Activated naive CD4-positive, alpha-beta T cell treated with anti-CD3 and anti-CD28 coated beads, Interleukin-2, amount 50 U/mL, for 72 hours (primary cell): ENCODE measurements around the gene KCNMA1. TPM values are rescaled to one million over a fixed set of nuclear protein-coding genes. Genes with fewer than 3 reads are reported as not detected.
"Not testable (repeated sequence)": the region's sequence is repeated elsewhere in the genome, so short reads cannot be mapped to it uniquely, and the experiment has no call there.

ENCODE experiments used
- ATAC-seq, 2 donors: fragments of 150-1000 bp; cut with Tn5 transposase; 2 replicates each; pipeline ENCODE4 v1.10.0; 2021; ENCODE audit warnings: mild to moderate bottlenecking in 2 of 2, moderate library complexity in 2 of 2
- DNase-seq, 2 donors: peaks; one replicate each; pipeline ENCODE4 v3.0.0; 2021 to 2022; ENCODE audit warnings: low spot score in 2 of 2
- H3K27ac Mint-ChIP-seq, 2 donors: one replicate each; pipeline ENCODE4 v1.8.0; 2022; ENCODE audit warnings: mild to moderate bottlenecking in 2 of 2, mixed read lengths in 2 of 2
- H3K36me3 Mint-ChIP-seq, 2 donors: one replicate each; pipeline ENCODE4 v1.8.0; 2022; ENCODE audit warnings: mixed read lengths in 2 of 2
- H3K9me3 Mint-ChIP-seq, 2 donors: one replicate each; pipeline ENCODE4 v1.8.0; 2022; ENCODE audit warnings: mixed read lengths in 2 of 2
- total RNA-seq, 2 donors: library from RNA; stranded (reverse); gene quantifications; one replicate each; pipeline ENCODE4 v1.2.3, GENCODE V29; 2022

Gene KCNMA1
- total RNA-seq, 2 donors from 2014 or later = not detected

DNA sequence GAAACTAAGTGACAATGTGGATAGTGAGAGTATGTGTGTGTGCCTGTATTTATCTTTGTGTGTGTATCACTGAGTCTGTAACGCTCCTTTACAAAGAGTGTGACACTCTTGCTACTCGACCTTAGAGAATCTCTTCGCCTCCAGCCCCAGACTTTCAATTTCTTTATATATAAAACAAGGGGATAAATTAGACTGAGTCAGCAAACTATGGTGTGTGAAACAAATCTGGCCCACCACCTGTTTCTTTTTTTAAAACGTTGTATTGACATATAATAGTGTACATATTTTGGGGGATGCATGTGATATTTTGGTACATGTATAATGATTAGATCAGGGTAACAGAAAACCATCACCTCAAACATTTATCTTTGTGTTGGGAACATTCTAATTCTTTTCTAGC is 240.5 kb downstream of the KCNMA1 start:
- ATAC-seq = no peak
- Mint-ChIP-seq H3K36me3 (no peaks in the 10 kb centered on the region), H3K9me3 (no peaks in the 10 kb centered on the region)

DNA sequence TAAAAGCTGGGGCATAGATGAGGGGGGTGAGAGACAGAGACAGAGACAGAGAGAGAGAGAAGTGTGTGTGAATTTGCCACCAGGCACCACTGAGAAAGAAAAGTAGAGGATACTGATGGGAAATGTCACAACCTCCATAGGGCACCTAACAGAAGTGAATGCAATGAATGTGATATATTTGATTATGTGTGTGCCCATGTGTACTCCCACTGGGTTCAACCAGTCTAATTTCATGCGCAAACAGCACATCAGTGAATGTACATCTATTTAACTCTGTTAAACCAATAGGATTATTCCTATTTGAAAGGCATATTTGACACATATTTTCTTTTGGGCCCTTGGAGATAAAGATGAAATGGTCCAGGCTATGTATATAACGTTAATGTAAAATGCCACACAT is 241.3 kb downstream of the KCNMA1 start:
- Mint-ChIP-seq H3K27ac (no peak overlapping the region), H3K36me3 (no peaks in the 10 kb centered on the region), H3K9me3 (no peaks in the 10 kb centered on the region)
- DNase-seq (no peak), ATAC-seq (no peak)

More for the DNA sequence above, 240.5 kb downstream of the KCNMA1 start:
- no peak overlapping the region for H3K27ac Mint-ChIP-seq
- DNase-seq = no peak

DNA sequence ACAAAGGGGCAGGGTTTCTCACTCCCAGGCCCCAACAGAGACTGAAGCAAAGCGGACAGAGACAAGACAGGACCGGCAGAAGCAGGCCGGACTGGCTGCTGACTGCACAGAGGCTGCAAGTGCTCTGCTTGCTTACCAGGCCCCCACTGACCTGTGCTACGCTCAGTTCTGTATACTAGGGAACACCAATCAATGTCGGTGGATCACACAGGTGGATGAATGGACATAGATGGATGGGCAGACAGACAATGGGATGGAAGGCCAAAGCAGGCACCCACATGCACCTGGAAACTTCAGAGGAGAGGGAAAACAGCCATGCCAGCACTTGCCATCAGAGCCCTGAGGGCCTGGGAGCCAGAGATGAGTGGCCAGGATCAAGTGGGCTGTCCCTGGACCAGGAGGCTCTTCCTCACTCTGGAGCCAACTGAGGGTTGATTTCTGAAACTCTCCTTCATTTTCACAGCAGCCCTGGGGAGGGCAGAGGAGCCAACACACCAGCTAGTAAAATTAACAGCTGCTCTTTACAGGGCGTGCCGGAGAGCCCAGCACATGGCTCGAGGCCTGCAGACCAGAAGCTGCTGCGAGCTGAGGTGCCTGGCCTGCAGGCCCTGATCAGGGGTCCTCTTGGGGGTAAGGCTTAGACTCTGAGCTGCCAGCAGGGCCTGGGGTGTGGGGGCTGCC is 243.6 kb downstream of the KCNMA1 start:
- Mint-ChIP-seq H3K9me3 (no peaks in the 10 kb centered on the region), H3K27ac (no peak overlapping the region)
- DNase-seq = no peak

DNA sequence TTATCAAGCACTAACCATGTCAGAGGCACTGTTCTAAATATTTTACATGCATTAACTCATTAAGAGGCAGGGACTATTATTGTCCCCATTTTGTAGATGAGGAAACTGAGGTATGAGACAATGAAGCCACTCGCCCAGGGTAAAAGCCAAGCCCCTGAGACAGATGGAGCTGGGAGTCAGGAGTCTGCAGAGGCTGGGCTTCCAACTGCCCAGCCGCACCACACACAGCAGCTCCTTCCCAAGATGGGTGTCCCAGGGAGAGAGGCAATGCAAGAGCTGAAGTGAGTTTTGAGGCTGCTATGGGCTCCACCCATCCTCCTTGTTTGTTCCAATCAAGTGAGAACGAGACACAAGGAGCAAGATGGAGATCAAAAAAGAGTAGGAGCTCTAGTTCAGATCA is 244.2 kb downstream of the KCNMA1 start:
- no peak for DNase-seq
- Mint-ChIP-seq H3K36me3 (no peaks in the 10 kb centered on the region), H3K27ac (no peak overlapping the region), H3K9me3 (no peaks in the 10 kb centered on the region)
- ATAC-seq = no peak

More for the DNA sequence above, 243.6 kb downstream of the KCNMA1 start:
- ATAC-seq = no peak
- H3K36me3 Mint-ChIP-seq = no peaks in the 10 kb centered on the region

DNA sequence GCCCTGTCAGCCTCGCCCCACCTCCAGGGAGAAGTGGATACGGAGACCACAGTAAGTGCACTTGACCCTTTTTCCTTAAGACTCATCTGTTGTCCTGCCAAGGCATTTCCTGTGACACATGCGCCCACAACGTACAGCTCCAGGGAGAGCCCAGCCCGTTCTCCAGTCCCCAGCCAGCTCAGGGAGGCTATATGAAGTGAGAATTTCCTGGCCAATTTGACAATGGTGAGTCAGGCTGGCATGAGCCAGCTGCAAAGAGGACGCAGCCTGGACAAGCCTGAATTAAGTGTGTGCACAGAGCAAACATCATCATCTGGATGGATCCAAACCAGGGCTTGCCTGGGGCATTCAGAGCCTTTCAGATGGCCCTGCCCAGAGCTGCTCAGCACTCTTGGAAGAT is 244.8 kb downstream of the KCNMA1 start:
- Mint-ChIP-seq H3K36me3 (no peaks in the 10 kb centered on the region), H3K27ac (no peak overlapping the region), H3K9me3 (no peaks in the 10 kb centered on the region)
- DNase-seq = no peak
- ATAC-seq = no peak

DNA sequence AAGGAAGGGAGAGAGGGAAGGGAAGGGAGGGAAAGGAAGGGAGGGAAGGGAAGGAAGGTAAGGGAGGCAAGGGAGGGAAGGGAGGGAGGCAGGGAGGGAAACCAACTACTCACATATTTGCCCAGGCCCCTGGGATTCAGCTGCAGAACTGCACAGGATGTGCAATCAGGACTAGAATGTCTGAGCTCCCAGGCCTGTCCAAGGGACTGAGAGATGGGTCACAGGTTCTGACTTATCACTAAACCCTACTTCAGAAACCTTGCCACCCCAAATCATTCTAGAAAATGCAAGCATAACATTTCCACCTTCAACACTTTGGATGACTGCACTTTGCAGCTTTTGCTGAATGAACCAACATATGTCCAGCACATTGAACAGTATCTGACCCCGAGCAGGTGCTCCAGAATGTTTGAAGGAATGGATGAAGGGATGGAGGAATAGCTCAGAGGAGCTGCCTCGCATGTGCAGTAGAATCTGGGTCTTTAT is 245.3 kb downstream of the KCNMA1 start:
- H3K9me3 Mint-ChIP-seq = no peaks in the 10 kb centered on the region
- no peak for ATAC-seq

DNA sequence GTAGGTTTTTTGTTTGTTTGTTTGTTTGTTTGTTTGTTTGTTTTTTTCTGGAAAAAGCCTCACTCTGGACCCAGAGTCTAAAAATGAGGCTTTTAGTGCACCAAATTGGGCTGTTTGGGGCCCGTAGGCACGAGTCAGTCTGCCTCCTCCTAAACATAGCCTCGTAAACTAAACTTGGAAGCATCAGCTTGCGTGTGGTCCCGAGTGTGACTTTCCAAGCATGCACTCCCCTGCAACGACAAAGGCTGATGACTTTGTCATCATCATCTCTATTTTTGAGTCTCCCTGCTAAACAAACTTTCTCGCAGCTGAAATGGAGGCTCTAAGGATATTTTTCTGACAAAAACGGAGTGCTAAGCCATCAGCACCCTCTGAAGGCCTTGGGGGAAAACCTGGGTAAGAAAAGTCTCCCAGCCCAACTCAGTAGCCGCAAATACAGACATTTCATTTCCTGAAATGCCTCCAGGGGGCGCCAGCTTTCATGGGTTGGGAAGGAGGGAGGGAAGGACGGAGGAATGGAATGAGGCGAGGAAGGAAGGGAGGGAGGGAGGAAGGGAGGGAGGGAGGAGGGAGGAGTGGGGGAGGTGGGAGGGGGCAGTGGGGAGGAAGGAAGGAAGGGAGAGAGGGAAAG is 245.9 kb downstream of the KCNMA1 start:
- Mint-ChIP-seq H3K9me3 (no peaks in the 10 kb centered on the region), H3K27ac (no peak overlapping the region), H3K36me3 (no peaks in the 10 kb centered on the region)
- ATAC-seq (no peak), DNase-seq (peak in 1 of 2 donors; percentile 47)

More for the DNA sequence above, 245.3 kb downstream of the KCNMA1 start:
- Mint-ChIP-seq H3K36me3 (no peaks in the 10 kb centered on the region), H3K27ac (no peak overlapping the region)
- no peak for DNase-seq

DNA sequence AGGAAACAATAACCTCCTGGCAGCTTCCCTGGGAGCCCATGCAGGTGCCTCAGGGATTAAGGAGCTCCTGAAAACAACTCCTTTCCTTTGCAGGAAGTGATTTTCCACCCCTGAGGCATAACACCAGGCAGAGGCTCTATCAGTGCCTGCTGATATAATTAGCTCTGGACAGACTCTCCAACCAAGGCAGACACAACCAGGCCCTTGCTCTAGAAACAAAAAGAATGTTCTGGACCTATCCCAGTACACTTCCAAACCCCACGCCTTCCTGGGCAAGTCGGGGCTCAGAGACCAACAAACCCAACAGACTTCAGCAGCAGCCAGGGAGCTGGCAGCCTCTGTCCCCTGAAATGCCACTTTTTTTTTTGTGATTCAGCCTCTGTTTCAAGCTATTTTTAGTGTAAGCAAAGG is 247.1 kb downstream of the KCNMA1 start:
- DNase-seq (no peak), ATAC-seq (no peak)
- H3K9me3 Mint-ChIP-seq = no peaks in the 10 kb centered on the region
- no peak overlapping the region for H3K27ac Mint-ChIP-seq
- H3K36me3 Mint-ChIP-seq = no peaks in the 10 kb centered on the region

DNA sequence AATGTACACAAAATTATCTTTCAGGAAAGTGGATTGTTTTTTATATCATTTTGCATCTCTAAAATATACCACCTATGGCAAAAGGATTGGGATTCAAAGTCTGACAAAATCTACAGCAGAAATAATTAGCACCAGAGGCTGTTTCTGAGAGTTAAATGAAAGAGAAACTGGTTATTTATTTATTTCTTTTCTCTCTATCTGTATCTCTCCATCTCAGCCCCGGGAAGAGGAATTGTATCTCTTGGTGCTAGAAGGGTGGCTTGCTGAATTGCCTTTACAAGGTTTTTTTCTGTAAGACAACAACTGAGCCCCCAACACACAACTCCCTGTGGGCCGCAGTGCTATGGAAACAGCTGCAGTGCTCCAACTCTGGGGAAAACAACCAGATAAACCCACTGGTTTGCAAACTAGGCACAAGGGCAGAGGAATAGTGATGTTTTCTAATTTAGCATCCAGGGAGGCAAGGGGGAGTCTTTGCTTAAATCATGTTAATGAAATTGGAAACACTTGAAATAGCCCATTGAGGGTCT is 249.0 kb downstream of the KCNMA1 start:
- DNase-seq (no peak), ATAC-seq (no peak)
- Mint-ChIP-seq H3K27ac (no peak overlapping the region), H3K36me3 (no peaks in the 10 kb centered on the region), H3K9me3 (no peaks in the 10 kb centered on the region)

DNA sequence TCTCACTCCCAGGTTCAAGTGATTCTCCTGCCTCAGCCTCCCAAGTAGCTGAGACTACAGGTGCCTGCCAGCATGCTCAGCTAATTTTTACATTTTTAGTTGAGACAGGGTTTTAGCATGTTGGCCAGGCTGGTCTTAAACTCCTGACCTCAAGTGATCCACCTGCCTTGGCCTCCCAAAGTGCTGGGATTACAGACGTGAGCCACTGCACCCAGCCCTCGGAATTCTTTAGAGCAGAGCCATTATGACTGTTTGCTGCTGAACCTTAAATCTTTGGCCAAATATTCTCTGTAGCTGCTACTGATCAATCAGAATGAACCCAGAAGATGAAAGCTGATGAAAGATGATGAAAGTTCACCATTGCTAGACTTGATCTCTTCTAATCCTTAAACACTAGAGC is 249.9 kb downstream of the KCNMA1 start:
- H3K36me3 Mint-ChIP-seq, DNase-seq, H3K27ac Mint-ChIP-seq, H3K9me3 Mint-ChIP-seq, ATAC-seq: not testable (repeated sequence)

DNA sequence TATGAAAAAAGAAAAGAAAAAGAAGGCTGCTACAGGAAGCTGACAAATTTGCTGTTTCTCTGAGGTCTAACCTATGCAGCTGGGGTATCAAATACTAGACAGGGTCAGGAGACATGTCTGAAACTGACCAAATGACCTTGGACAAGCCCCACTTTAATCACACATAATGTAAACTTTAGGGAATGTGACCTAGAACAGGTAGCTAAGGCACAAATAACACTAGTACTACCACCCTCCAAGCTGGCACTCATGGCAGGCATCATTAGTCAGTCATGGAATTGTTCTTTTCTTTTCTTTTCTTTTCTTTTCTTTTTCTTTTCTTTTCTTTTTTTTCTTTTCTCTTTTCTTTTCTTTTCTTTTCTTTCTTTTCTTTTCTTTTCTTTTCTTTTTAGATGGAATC is 250.4 kb downstream of the KCNMA1 start:
- ATAC-seq (no peak), DNase-seq (no peak)
- Mint-ChIP-seq H3K36me3 (no peaks in the 10 kb centered on the region), H3K27ac (no peak overlapping the region), H3K9me3 (no peaks in the 10 kb centered on the region)

DNA sequence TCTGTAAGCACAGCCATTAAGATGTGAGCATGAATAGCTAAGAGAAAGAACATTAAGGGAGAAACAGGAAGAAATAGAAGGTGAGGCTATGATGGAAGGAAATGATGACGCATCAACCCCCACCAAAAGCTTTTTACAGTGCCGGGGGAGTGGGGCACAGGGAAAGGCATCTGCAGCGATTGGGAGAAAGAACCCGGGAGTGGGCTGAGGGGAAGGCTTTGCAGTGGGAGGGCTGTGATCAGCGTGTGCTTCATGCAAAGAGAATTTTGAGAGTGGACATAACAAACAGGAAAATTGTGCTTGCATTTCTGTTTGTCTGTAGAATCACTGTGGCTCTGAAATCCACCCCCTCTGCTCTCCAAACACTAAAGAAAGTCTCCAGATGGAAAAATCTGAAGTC is 250.8 kb downstream of the KCNMA1 start:
- no peak overlapping the region for H3K27ac Mint-ChIP-seq
- H3K36me3 Mint-ChIP-seq = no peaks in the 10 kb centered on the region
- no peaks in the 10 kb centered on the region for H3K9me3 Mint-ChIP-seq
- no peak for DNase-seq
- ATAC-seq = no peak

DNA sequence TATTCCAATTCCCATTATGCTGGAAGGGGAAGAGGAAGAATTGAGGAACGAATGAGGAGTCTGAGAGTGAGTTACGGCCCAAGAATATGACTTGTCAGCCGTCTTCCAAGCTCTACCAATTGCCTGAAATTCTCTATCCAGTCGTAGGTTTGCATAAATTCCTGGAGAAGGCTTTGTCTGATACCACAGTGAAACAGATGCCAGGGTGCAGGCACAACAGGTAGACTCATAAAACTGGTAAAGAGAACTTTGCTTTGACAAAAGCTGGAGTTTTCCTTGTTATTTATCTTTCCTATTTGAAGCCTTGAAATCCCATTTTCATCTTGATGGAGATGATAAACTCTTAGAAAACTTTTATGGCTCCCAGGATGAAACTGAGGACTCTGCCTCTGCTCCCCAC is 251.2 kb downstream of the KCNMA1 start:
- Mint-ChIP-seq H3K9me3 (no peaks in the 10 kb centered on the region), H3K36me3 (no peaks in the 10 kb centered on the region), H3K27ac (no peak overlapping the region)
- ATAC-seq (no peak), DNase-seq (no peak)

DNA sequence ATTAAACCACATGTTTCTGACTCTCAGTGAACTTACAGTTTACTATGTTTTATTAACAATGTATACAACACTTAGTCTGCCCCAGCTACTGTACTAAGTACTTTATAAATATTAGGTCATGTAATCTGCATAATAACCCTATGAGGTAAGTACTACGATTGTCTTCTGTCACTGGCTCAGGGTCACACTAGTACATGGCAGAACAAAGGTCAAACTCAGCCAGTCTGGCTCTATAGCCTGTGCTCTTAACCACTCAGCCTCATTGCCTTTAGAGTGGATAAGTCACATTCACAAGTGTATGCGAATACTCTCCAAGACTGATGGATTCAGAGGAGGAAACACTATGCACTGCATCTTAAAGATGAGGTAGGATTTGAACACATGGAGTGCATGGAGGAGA is 252.3 kb downstream of the KCNMA1 start:
- Mint-ChIP-seq H3K9me3 (no peaks in the 10 kb centered on the region), H3K27ac (no peak overlapping the region), H3K36me3 (no peaks in the 10 kb centered on the region)
- DNase-seq = no peak
- no peak for ATAC-seq

DNA sequence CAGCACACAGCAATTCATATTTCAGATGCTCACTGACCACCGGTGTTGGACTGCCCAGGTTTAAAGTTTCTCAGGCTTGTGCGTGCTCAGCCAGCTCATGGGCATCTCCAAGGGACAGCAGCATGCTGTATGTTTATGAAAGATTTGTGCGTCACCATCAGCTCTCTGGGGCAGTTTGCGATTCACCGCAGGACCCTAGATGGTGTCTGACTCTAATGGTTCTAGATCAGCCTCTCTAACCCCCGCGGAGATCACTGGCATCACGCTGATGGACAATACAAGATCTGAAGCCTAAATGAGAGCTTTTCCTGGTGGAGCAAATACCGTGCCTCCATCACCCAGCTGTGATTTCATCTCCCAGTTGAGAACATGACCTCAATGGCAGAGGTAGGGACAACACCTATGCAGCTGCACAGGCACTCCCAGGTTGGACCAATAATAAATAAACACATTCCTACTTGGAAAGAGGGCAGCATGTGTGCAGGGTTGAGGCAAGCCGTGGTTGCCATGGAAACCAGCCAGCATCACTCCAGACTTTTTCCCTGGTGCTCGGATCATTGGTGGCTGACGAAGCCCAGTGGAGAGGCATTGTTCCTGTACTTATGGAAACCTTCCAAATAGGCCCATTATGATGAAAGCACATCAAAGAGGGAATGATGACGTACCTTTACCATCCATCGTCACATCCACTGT is 253.6 kb downstream of the KCNMA1 start:
- H3K36me3 Mint-ChIP-seq = no peaks in the 10 kb centered on the region
- no peaks in the 10 kb centered on the region for H3K9me3 Mint-ChIP-seq
- ATAC-seq (no peak), DNase-seq (no peak)
- no peak overlapping the region for H3K27ac Mint-ChIP-seq

DNA sequence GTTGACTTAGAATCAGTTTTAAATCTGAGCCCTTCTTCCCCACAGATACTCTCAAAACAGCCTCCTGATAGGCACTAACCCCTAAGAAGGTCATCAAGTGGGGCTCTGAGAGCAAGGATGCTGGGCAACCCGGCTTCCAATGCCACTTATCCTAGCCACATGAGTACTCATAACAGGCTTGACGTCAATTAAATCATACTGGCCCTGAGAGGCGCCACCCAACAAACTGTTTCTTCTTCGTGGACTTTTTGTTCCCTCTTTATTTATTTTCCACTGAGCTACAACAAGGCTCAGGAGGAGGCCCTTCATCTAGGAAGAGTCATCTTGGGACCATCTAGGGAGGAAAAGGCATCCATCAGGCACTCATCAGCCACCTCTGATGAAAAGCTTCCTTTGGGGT is 255.9 kb downstream of the KCNMA1 start:
- Mint-ChIP-seq H3K27ac (no peak overlapping the region), H3K36me3 (no peaks in the 10 kb centered on the region), H3K9me3 (no peaks in the 10 kb centered on the region)
- DNase-seq (no peak), ATAC-seq (no peak)

DNA sequence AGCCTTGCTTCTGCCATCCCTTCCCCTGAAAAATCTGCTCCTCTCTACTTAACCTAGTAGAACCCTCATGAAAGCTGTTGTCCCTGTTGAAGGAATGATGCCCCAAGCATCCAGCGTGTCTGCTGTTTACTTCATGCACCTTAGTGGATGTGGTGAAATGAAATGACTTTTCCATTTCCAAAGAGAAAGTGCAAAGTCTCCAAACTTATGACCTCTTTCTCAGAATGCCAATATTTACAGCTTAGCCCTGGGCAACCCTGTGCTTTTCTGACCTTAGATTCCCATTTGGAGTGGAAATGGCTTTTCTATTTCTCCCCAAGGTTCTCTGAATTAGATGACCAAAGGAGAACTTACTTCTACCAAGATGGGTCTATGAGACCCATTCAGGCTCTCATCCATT is 256.9 kb downstream of the KCNMA1 start:
- H3K9me3 Mint-ChIP-seq = no peaks in the 10 kb centered on the region
- no peaks in the 10 kb centered on the region for H3K36me3 Mint-ChIP-seq
- H3K27ac Mint-ChIP-seq = no peak overlapping the region
- DNase-seq = no peak
- ATAC-seq = no peak
